ACC112 (cell line): ENCODE results near the gene COG7.
A peak's percentile ranks its signal among the peaks of the same experiment; 100 is the strongest.

ENCODE experiments used
- H2AFZ ChIP-seq: fragments of 200-600 bp; sonication (generic); one replicate; pipeline ENCODE4 v1.6.0; 2017; ENCODE audit warnings: antibody characterized with exemption, low read length; ENCODE audit not compliant: unreplicated experiment
- H3K27ac ChIP-seq: fragments of 200-600 bp; sonication (generic); 2 replicates; pipeline ENCODE4 v1.5.1; 2014; ENCODE audit warnings: low read depth, mild to moderate bottlenecking, antibody characterized with exemption, low read length, moderate library complexity
- H3K27me3 ChIP-seq: fragments of 200-600 bp; sonication (generic); 2 replicates; pipeline ENCODE4 v1.6.1; 2014; ENCODE audit warnings: mild to moderate bottlenecking, antibody characterized with exemption, low read length, moderate library complexity, mixed read lengths; ENCODE audit not compliant: insufficient read depth
- H3K36me3 ChIP-seq: fragments of 200-600 bp; sonication (generic); 2 replicates; pipeline ENCODE4 v1.6.1; 2016; ENCODE audit warnings: mild to moderate bottlenecking, antibody characterized with exemption, low read length, moderate library complexity, mixed read lengths; ENCODE audit not compliant: insufficient read depth
- H3K4me1 ChIP-seq: fragments of 200-600 bp; sonication (generic); one replicate; pipeline ENCODE4 v1.6.1; 2016; ENCODE audit warnings: low read length, mixed read lengths; ENCODE audit not compliant: insufficient read depth, unreplicated experiment, control insufficient read depth
- H3K4me3 ChIP-seq: fragments of 200-600 bp; sonication (generic); 2 replicates; pipeline ENCODE4 v1.5.1; 2014; ENCODE audit warnings: mild to moderate bottlenecking, low read depth, low read length
- H3K79me2 ChIP-seq: fragments of 200-600 bp; sonication (generic); one replicate; pipeline ENCODE4 v1.6.0; 2016; ENCODE audit warnings: low read length; ENCODE audit not compliant: control insufficient read depth, unreplicated experiment, insufficient read depth

COG7 gene

GRCh38 chr16:23452572-23453337 lies at the start of gene COG7:
COG7 (minus strand) TSS chr16:23453189; CDS start chr16:23452994, 195 bp downstream.
- peak within 1 kb of the TSS; percentile 94 for H2AFZ ChIP-seq
- H3K27me3 ChIP-seq: no peaks in the 10 kb centered on the region
- peak within 1 kb of the TSS; percentile 27 for H3K27ac ChIP-seq
- peaks cover 8% of the 10 kb centered on the region for H3K4me1 ChIP-seq
- H3K4me3 ChIP-seq: peak within 1 kb of the TSS; percentile 92
- H3K79me2 ChIP-seq: peaks cover 22% of the 10 kb centered on the region
- no peaks in the 10 kb centered on the region for H3K36me3 ChIP-seq

GRCh38 chr16:23502466-23502865 lies 49.5 kb upstream of the COG7 start:
- Histone ChIP-seq H3K4me1 (peaks cover 24% of the 10 kb centered on the region), H3K4me3 (no peak overlapping the region), H3K79me2 (peaks cover 75% of the 10 kb centered on the region), H3K36me3 (no peaks in the 10 kb centered on the region), H2AFZ (no peak overlapping the region), H3K27me3 (no peaks in the 10 kb centered on the region), H3K27ac (no peak overlapping the region)

GRCh38 chr16:23501291-23501690 lies 48.3 kb upstream of the COG7 start:
- Histone ChIP-seq H2AFZ (no peak overlapping the region), H3K27ac (no peak overlapping the region), H3K79me2 (peaks cover 69% of the 10 kb centered on the region), H3K4me3 (no peak overlapping the region), H3K4me1 (peaks cover 30% of the 10 kb centered on the region), H3K36me3 (no peaks in the 10 kb centered on the region), H3K27me3 (no peaks in the 10 kb centered on the region)

GRCh38 chr16:23500862-23501225 lies 47.9 kb upstream of the COG7 start:
- Histone ChIP-seq H3K4me1 (peaks cover 29% of the 10 kb centered on the region), H2AFZ (no peak overlapping the region), H3K4me3 (no peak overlapping the region), H3K27ac (no peak overlapping the region), H3K36me3 (no peaks in the 10 kb centered on the region), H3K27me3 (no peaks in the 10 kb centered on the region), H3K79me2 (peaks cover 66% of the 10 kb centered on the region)

GRCh38 chr16:23500212-23500861 lies 47.3 kb upstream of the COG7 start:
- Histone ChIP-seq H2AFZ (no peak overlapping the region), H3K27me3 (no peaks in the 10 kb centered on the region), H3K4me3 (no peak overlapping the region), H3K4me1 (peaks cover 25% of the 10 kb centered on the region), H3K79me2 (peaks cover 69% of the 10 kb centered on the region), H3K36me3 (0 out of 2 replicates have a peak, but pooled peaks cover 3% of the 10 kb centered on the region), H3K27ac (no peak overlapping the region)

GRCh38 chr16:23499801-23500200 lies 46.8 kb upstream of the COG7 start:
- no peaks in the 10 kb centered on the region for H3K27me3 ChIP-seq
- 0 out of 2 replicates have a peak, but pooled peaks cover 5% of the 10 kb centered on the region for H3K36me3 ChIP-seq
- H3K4me3 ChIP-seq: no peak overlapping the region
- peaks cover 65% of the 10 kb centered on the region for H3K79me2 ChIP-seq
- H3K27ac ChIP-seq: no peak overlapping the region
- no peak overlapping the region for H2AFZ ChIP-seq
- H3K4me1 ChIP-seq: peaks cover 23% of the 10 kb centered on the region

- no peak overlapping the region for H2AFZ ChIP-seq
- H3K4me1 ChIP-seq: peaks cover 14% of the 10 kb centered on the region
- H3K27ac ChIP-seq: no peak overlapping the region
- H3K36me3 ChIP-seq: 0 out of 2 replicates have a peak, but pooled peaks cover 8% of the 10 kb centered on the region
- H3K4me3 ChIP-seq: no peak overlapping the region
- H3K79me2 ChIP-seq: peaks cover 58% of the 10 kb centered on the region
- no peaks in the 10 kb centered on the region for H3K27me3 ChIP-seq
These were observed 45.9 kb upstream of the COG7 start for GRCh38 chr16:23498863-23499262.

GRCh38 chr16:23497543-23497868 lies 44.5 kb upstream of the COG7 start:
- H3K27ac ChIP-seq: no peak overlapping the region
- H3K79me2 ChIP-seq: peaks cover 47% of the 10 kb centered on the region
- 0 out of 2 replicates have a peak, but pooled peaks cover 9% of the 10 kb centered on the region for H3K36me3 ChIP-seq

GRCh38 chr16:23496821-23497542 lies 44.0 kb upstream of the COG7 start:
- Histone ChIP-seq H3K36me3 (peaks cover 14% of the 10 kb centered on the region; the same call in 1 of the 2 replicates), H2AFZ (no peak overlapping the region), H3K79me2 (peaks cover 42% of the 10 kb centered on the region), H3K4me3 (no peak overlapping the region), H3K4me1 (peaks cover 17% of the 10 kb centered on the region), H3K27ac (no peak overlapping the region), H3K27me3 (no peaks in the 10 kb centered on the region)

More at GRCh38 chr16:23497543-23497868, 44.5 kb upstream of the COG7 start:
- Histone ChIP-seq H3K27me3 (no peaks in the 10 kb centered on the region), H3K4me3 (no peak overlapping the region), H3K4me1 (peaks cover 12% of the 10 kb centered on the region), H2AFZ (no peak overlapping the region)

- Histone ChIP-seq H2AFZ (no peak overlapping the region), H3K27me3 (no peaks in the 10 kb centered on the region), H3K79me2 (peaks cover 29% of the 10 kb centered on the region), H3K4me1 (peaks cover 22% of the 10 kb centered on the region), H3K4me3 (no peak overlapping the region), H3K36me3 (peaks cover 14% of the 10 kb centered on the region; the same call in 1 of the 2 replicates), H3K27ac (no peak overlapping the region)
These were observed 42.7 kb upstream of the COG7 start for GRCh38 chr16:23495671-23496070.
